ENCODE data around the gene HS3ST4.
A peak's percentile ranks its signal among the peaks of the same experiment; 100 is the strongest.

Gene HS3ST4

GRCh38 chr16:25835126-25835525 lies 143.4 kb downstream of the HS3ST4 start:
- no peaks in the 10 kb centered on the region for H3K9me3 ChIP-seq (ENCODE audit: control insufficient read depth, low read length)
- H3K27me3 ChIP-seq (ENCODE audit: control insufficient read depth, insufficient read depth, low read length) = no peaks in the 10 kb centered on the region
- H3K4me1 ChIP-seq = peaks cover 4% of the 10 kb centered on the region
- no peaks in the 10 kb centered on the region for H3K36me3 ChIP-seq (ENCODE audit: control insufficient read depth, insufficient read depth, low read length)
- H3K4me3 ChIP-seq (ENCODE audit: low read depth, low read length) = no peak overlapping the region
- no peak overlapping the region for H2AFZ ChIP-seq
- no peaks in the 10 kb centered on the region for H3K79me2 ChIP-seq
- TF ChIP-seq CTCF (IDR thresholded peaks at IDR 0.05) = no peak
- no peak overlapping the region for H3K27ac ChIP-seq
- no peak overlapping the region for H3K9ac ChIP-seq
- H3K4me2 ChIP-seq (ENCODE audit: low read length) = no peak overlapping the region

- Histone ChIP-seq H3K9me3 (ENCODE audit: control insufficient read depth, low read length) (no peaks in the 10 kb centered on the region), H3K79me2 (no peaks in the 10 kb centered on the region), H3K27me3 (ENCODE audit: control insufficient read depth, insufficient read depth, low read length) (no peaks in the 10 kb centered on the region), H3K4me1 (peaks cover 7% of the 10 kb centered on the region), H2AFZ (peak overlapping the region; percentile 51), H3K4me2 (ENCODE audit: low read length) (no peak overlapping the region), H3K27ac (no peak overlapping the region), H3K4me3 (ENCODE audit: low read depth, low read length) (no peak overlapping the region), H3K9ac (no peak overlapping the region), H3K36me3 (ENCODE audit: control insufficient read depth, insufficient read depth, low read length) (no peaks in the 10 kb centered on the region)
- TF ChIP-seq CTCF (IDR thresholded peaks at IDR 0.05) = peak; percentile 81
Measured at GRCh38 chr16:25838724-25839186, 147.0 kb downstream of the HS3ST4 start.

GRCh38 chr16:25841761-25842160 lies 150.0 kb downstream of the HS3ST4 start:
- no peaks in the 10 kb centered on the region for H3K9me3 ChIP-seq (ENCODE audit: control insufficient read depth, low read length)
- TF ChIP-seq CTCF (IDR thresholded peaks at IDR 0.05) = no peak
- no peak overlapping the region for H2AFZ ChIP-seq
- no peaks in the 10 kb centered on the region for H3K36me3 ChIP-seq (ENCODE audit: control insufficient read depth, insufficient read depth, low read length)
- H3K9ac ChIP-seq = no peak overlapping the region
- no peak overlapping the region for H3K4me3 ChIP-seq (ENCODE audit: low read depth, low read length)
- no peak overlapping the region for H3K27ac ChIP-seq
- H3K27me3 ChIP-seq (ENCODE audit: control insufficient read depth, insufficient read depth, low read length) = no peaks in the 10 kb centered on the region
- H3K4me1 ChIP-seq = peaks cover 7% of the 10 kb centered on the region
- H3K79me2 ChIP-seq = no peaks in the 10 kb centered on the region
- no peak overlapping the region for H3K4me2 ChIP-seq (ENCODE audit: low read length)

GRCh38 chr16:25845901-25846300 lies 154.1 kb downstream of the HS3ST4 start:
- no peak overlapping the region for H3K27ac ChIP-seq
- H3K27me3 ChIP-seq (ENCODE audit: control insufficient read depth, insufficient read depth, low read length) = peaks cover 5% of the 10 kb centered on the region
- H3K4me2 ChIP-seq (ENCODE audit: low read length) = no peak overlapping the region
- no peak overlapping the region for H3K4me3 ChIP-seq (ENCODE audit: low read depth, low read length)
- H3K36me3 ChIP-seq (ENCODE audit: control insufficient read depth, insufficient read depth, low read length) = no peaks in the 10 kb centered on the region
- H3K4me1 ChIP-seq = no peaks in the 10 kb centered on the region
- H3K9ac ChIP-seq = no peak overlapping the region
- no peaks in the 10 kb centered on the region for H3K79me2 ChIP-seq
- H3K9me3 ChIP-seq (ENCODE audit: control insufficient read depth, low read length) = no peaks in the 10 kb centered on the region
- TF ChIP-seq CTCF (IDR thresholded peaks at IDR 0.05) = no peak
- H2AFZ ChIP-seq = no peak overlapping the region

- no peak overlapping the region for H2AFZ ChIP-seq
- H3K27ac ChIP-seq = no peak overlapping the region
- no peaks in the 10 kb centered on the region for H3K27me3 ChIP-seq (ENCODE audit: control insufficient read depth, insufficient read depth, low read length)
- peaks cover 4% of the 10 kb centered on the region for H3K79me2 ChIP-seq
- no peak overlapping the region for H3K4me2 ChIP-seq (ENCODE audit: low read length)
- H3K9ac ChIP-seq = no peak overlapping the region
- TF ChIP-seq CTCF (IDR thresholded peaks at IDR 0.05) = no peak
- no peaks in the 10 kb centered on the region for H3K36me3 ChIP-seq (ENCODE audit: control insufficient read depth, insufficient read depth, low read length)
- no peaks in the 10 kb centered on the region for H3K9me3 ChIP-seq (ENCODE audit: control insufficient read depth, low read length)
- no peaks in the 10 kb centered on the region for H3K4me1 ChIP-seq
- no peak overlapping the region for H3K4me3 ChIP-seq (ENCODE audit: low read depth, low read length)
Measured at GRCh38 chr16:25854141-25854540, 162.4 kb downstream of the HS3ST4 start.
